WTC11 (cell line): ENCODE data around the gene SP2. TPM values are rescaled to one million over a fixed set of nuclear protein-coding genes. Genes with fewer than 3 reads are reported as not detected.

Source experiments
- ATAC-seq: fragments of 200-7000 bp; cut with Tn5 transposase; 2 replicates; pipeline ENCODE4 v1.10.0; 2021; ENCODE audit warnings: mild to moderate bottlenecking, moderate library complexity
- CTCF ChIA-PET: fragments of 300-600 bp; sonication (Branson Sonifier 250); formaldehyde crosslinking; loops from one replicate; lab custom pipeline; 2021; ENCODE audit warnings: antibody characterized with exemption; lab: Charles Lee
- POLR2A ChIA-PET: fragments of 350-600 bp; sonication (Branson Sonifier 250); formaldehyde crosslinking; loops from one replicate; lab custom pipeline; 2021; ENCODE audit warnings: antibody characterized with exemption; lab: Charles Lee
- DNase-seq: peaks from one replicate; pipeline ENCODE4 v3.0.0; 2021; ENCODE audit warnings: low spot score
- H3K27ac Mint-ChIP-seq: 2 replicates; pipeline ENCODE4 v1.8.0; 2021; ENCODE audit warnings: mixed read lengths
- H3K27me3 Mint-ChIP-seq: 2 replicates; pipeline ENCODE4 v1.8.0; 2021; ENCODE audit warnings: low read depth, mild to moderate bottlenecking, moderate library complexity, mixed read lengths
- H3K36me3 Mint-ChIP-seq: 2 replicates; pipeline ENCODE4 v1.8.0; 2021; ENCODE audit warnings: mixed read lengths
- H3K4me1 Mint-ChIP-seq: 2 replicates; pipeline ENCODE4 v1.8.0; 2022; ENCODE audit warnings: mixed read lengths
- H3K4me3 Mint-ChIP-seq: 2 replicates; pipeline ENCODE4 v1.8.0; 2021; ENCODE audit warnings: mild to moderate bottlenecking, moderate library complexity, mixed read lengths
- H3K9me3 Mint-ChIP-seq: 2 replicates; pipeline ENCODE4 v1.8.0; 2021; ENCODE audit warnings: mixed read lengths
- CBFB ChIP-seq: sonication (generic); formaldehyde crosslinking; IDR thresholded peaks from 2 replicates; pipeline ENCODE4 v1.8.1; 2022; ENCODE audit warnings: mild to moderate bottlenecking, low read depth, missing genetic modification reagents
- GTF2I ChIP-seq: fragments of 250-450 bp; sonication (Bioruptor Pico); conservative IDR thresholded peaks from 2 replicates; pipeline ENCODE4 v1.4.0; 2021; ENCODE audit warnings: mild to moderate bottlenecking
- IRF2 ChIP-seq: sonication (generic); formaldehyde crosslinking; IDR thresholded peaks from 2 replicates; pipeline ENCODE4 v1.8.0; 2022; ENCODE audit warnings: low read depth, missing genetic modification reagents, borderline replicate concordance
- KAT7 ChIP-seq: sonication (generic); formaldehyde crosslinking; IDR thresholded peaks from 2 replicates; pipeline ENCODE4 v1.8.1; 2023; ENCODE audit warnings: missing genetic modification reagents, mild to moderate bottlenecking, borderline replicate concordance
- NFYB ChIP-seq: sonication (generic); formaldehyde crosslinking; conservative IDR thresholded peaks from 2 replicates; pipeline ENCODE4 v1.8.0; 2022; ENCODE audit warnings: low read depth, missing genetic modification reagents
- RORB ChIP-seq: fragments of 250-450 bp; sonication (Bioruptor Pico); IDR thresholded peaks from 2 replicates; pipeline ENCODE4 v1.9.0; 2021; ENCODE audit warnings: mild to moderate bottlenecking
- TCF7 ChIP-seq: sonication (generic); formaldehyde crosslinking; IDR thresholded peaks from 2 replicates; pipeline ENCODE4 v1.8.0; 2022; ENCODE audit warnings: mild to moderate bottlenecking, low read depth, missing genetic modification reagents, moderate library complexity
- TP53 ChIP-seq: sonication (generic); formaldehyde crosslinking; IDR thresholded peaks from 2 replicates; pipeline ENCODE4 v1.8.1; 2023; ENCODE audit warnings: mild to moderate bottlenecking, missing genetic modification reagents
- USF2 ChIP-seq: sonication (generic); formaldehyde crosslinking; IDR thresholded peaks from 2 replicates; pipeline ENCODE4 v1.8.1; 2023; ENCODE audit warnings: mild to moderate bottlenecking, missing genetic modification reagents, moderate library complexity
- ZNF317 ChIP-seq: sonication (generic); formaldehyde crosslinking; IDR thresholded peaks from 2 replicates; pipeline ENCODE4 v1.8.1; 2023; ENCODE audit warnings: low read depth, mild to moderate bottlenecking, moderate library complexity, missing genetic modification reagents, borderline replicate concordance
- ZNF416 ChIP-seq: fragments of 250-450 bp; sonication (Bioruptor Pico); IDR thresholded peaks from 2 replicates; pipeline ENCODE4 v1.9.0; 2021; ENCODE audit warnings: mild to moderate bottlenecking, inconsistent platforms
- ZNF423 ChIP-seq: fragments of 250-450 bp; sonication (Bioruptor Pico); IDR thresholded peaks from 2 replicates; pipeline ENCODE4 v2.1.2; 2022; ENCODE audit warnings: mild to moderate bottlenecking, moderate library complexity
- ZNF512 ChIP-seq: sonication (generic); formaldehyde crosslinking; IDR thresholded peaks from 2 replicates; pipeline ENCODE4 v1.8.1; 2022; ENCODE audit warnings: missing genetic modification reagents, borderline replicate concordance
- total RNA-seq: library from RNA; stranded (reverse); gene quantifications from 3 replicates; pipeline ENCODE4 v1.2.3, GENCODE V29; 2021
- TF ChIP-seq, protein P1 (sequence below): fragments of 200-600 bp; IDR thresholded peaks from 2 replicates; pipeline ENCODE4 v1.8.0; 2022; ENCODE audit warnings: antibody characterized with exemption
- TF ChIP-seq, protein P2 (sequence below): sonication (generic); formaldehyde crosslinking; IDR thresholded peaks from 2 replicates; pipeline ENCODE4 v1.8.0; 2022; ENCODE audit warnings: mild to moderate bottlenecking, missing genetic modification reagents
- TF ChIP-seq, protein P3 (sequence below): fragments of 250-450 bp; sonication (Bioruptor Pico); IDR thresholded peaks from 2 replicates; pipeline ENCODE4 v1.9.0; 2021; ENCODE audit warnings: mild to moderate bottlenecking
- TF ChIP-seq, protein P4 (sequence below): sonication (generic); formaldehyde crosslinking; conservative IDR thresholded peaks from 2 replicates; pipeline ENCODE4 v1.8.1; 2022; ENCODE audit warnings: mild to moderate bottlenecking, missing genetic modification reagents
- TF ChIP-seq, protein P5 (sequence below): sonication (generic); formaldehyde crosslinking; IDR thresholded peaks from 2 replicates; pipeline ENCODE4 v1.8.1; 2023; ENCODE audit warnings: mild to moderate bottlenecking, missing genetic modification reagents

SP2 gene
- total RNA-seq, 1 experiment from 2014 or later, result 9.9 TPM

GRCh38 chr17:47862621-47863440 is 33.2 kb upstream of the SP2 start (continued):
- TF ChIP-seq, protein P1, sequence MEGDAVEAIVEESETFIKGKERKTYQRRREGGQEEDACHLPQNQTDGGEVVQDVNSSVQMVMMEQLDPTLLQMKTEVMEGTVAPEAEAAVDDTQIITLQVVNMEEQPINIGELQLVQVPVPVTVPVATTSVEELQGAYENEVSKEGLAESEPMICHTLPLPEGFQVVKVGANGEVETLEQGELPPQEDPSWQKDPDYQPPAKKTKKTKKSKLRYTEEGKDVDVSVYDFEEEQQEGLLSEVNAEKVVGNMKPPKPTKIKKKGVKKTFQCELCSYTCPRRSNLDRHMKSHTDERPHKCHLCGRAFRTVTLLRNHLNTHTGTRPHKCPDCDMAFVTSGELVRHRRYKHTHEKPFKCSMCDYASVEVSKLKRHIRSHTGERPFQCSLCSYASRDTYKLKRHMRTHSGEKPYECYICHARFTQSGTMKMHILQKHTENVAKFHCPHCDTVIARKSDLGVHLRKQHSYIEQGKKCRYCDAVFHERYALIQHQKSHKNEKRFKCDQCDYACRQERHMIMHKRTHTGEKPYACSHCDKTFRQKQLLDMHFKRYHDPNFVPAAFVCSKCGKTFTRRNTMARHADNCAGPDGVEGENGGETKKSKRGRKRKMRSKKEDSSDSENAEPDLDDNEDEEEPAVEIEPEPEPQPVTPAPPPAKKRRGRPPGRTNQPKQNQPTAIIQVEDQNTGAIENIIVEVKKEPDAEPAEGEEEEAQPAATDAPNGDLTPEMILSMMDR, result no peak
- TF ChIP-seq, protein P2, sequence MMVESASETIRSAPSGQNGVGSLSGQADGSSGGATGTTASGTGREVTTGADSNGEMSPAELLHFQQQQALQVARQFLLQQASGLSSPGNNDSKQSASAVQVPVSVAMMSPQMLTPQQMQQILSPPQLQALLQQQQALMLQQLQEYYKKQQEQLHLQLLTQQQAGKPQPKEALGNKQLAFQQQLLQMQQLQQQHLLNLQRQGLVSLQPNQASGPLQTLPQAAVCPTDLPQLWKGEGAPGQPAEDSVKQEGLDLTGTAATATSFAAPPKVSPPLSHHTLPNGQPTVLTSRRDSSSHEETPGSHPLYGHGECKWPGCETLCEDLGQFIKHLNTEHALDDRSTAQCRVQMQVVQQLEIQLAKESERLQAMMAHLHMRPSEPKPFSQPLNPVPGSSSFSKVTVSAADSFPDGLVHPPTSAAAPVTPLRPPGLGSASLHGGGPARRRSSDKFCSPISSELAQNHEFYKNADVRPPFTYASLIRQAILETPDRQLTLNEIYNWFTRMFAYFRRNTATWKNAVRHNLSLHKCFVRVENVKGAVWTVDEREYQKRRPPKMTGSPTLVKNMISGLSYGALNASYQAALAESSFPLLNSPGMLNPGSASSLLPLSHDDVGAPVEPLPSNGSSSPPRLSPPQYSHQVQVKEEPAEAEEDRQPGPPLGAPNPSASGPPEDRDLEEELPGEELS (CRISPR knock-in tag), result no peak

DNA sequence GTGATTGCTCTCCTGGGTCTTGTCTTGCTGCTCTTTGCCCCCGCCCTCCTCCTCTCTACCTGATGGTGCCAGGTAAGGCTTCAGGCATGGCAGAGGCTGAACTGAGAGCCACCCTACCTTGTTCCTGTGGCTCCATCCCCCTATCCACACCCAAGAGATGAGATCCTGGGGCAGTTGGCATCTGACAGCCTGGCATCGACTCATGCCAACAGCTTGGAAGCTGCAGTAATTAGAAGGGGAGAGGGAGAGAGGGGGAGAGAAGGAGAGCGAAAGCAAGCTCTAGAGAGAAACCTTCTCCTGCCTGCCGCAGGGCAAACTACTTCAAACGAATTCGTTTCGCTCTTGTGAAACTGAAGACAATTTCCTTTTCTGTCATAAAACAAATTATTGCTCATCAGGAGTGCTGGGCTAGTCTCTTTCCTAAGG is 31.2 kb upstream of the SP2 start:
- TF ChIP-seq TP53 (no peak), ZNF512 (CRISPR knock-in tag) (no peak), TCF7 (CRISPR knock-in tag) (no peak), KAT7 (no peak), NFYB (CRISPR knock-in tag) (no peak), ZNF317 (CRISPR knock-in tag) (no peak), ZNF416 (no peak), RORB (no peak), USF2 (no peak), CBFB (CRISPR knock-in tag) (no peak), GTF2I (CRISPR knock-in tag) (no peak), IRF2 (CRISPR knock-in tag) (no peak), ZNF423 (CRISPR knock-in tag) (no peak)
- TF ChIP-seq, protein P3, sequence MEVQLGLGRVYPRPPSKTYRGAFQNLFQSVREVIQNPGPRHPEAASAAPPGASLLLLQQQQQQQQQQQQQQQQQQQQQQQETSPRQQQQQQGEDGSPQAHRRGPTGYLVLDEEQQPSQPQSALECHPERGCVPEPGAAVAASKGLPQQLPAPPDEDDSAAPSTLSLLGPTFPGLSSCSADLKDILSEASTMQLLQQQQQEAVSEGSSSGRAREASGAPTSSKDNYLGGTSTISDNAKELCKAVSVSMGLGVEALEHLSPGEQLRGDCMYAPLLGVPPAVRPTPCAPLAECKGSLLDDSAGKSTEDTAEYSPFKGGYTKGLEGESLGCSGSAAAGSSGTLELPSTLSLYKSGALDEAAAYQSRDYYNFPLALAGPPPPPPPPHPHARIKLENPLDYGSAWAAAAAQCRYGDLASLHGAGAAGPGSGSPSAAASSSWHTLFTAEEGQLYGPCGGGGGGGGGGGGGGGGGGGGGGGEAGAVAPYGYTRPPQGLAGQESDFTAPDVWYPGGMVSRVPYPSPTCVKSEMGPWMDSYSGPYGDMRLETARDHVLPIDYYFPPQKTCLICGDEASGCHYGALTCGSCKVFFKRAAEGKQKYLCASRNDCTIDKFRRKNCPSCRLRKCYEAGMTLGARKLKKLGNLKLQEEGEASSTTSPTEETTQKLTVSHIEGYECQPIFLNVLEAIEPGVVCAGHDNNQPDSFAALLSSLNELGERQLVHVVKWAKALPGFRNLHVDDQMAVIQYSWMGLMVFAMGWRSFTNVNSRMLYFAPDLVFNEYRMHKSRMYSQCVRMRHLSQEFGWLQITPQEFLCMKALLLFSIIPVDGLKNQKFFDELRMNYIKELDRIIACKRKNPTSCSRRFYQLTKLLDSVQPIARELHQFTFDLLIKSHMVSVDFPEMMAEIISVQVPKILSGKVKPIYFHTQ (CRISPR knock-in tag), result no peak
- TF ChIP-seq, protein P4, sequence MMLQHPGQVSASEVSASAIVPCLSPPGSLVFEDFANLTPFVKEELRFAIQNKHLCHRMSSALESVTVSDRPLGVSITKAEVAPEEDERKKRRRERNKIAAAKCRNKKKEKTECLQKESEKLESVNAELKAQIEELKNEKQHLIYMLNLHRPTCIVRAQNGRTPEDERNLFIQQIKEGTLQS (CRISPR knock-in tag), result no peak
- TF ChIP-seq, protein P5, sequence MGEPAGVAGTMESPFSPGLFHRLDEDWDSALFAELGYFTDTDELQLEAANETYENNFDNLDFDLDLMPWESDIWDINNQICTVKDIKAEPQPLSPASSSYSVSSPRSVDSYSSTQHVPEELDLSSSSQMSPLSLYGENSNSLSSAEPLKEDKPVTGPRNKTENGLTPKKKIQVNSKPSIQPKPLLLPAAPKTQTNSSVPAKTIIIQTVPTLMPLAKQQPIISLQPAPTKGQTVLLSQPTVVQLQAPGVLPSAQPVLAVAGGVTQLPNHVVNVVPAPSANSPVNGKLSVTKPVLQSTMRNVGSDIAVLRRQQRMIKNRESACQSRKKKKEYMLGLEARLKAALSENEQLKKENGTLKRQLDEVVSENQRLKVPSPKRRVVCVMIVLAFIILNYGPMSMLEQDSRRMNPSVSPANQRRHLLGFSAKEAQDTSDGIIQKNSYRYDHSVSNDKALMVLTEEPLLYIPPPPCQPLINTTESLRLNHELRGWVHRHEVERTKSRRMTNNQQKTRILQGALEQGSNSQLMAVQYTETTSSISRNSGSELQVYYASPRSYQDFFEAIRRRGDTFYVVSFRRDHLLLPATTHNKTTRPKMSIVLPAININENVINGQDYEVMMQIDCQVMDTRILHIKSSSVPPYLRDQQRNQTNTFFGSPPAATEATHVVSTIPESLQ (CRISPR knock-in tag), result no peak
- no peaks in the 10 kb centered on the region for H3K36me3 Mint-ChIP-seq
- H3K4me1 Mint-ChIP-seq, result peaks cover 15% of the 10 kb centered on the region
- no peak overlapping the region for H3K27ac Mint-ChIP-seq
- ChIA-PET POLR2A (no interaction called here), CTCF (interaction anchor here (1.1 kb wide), 1 partner anchor 18 kb away, joined by 7 read pairs; no protein-coding TSS in a partner anchor)
- peaks cover 56% of the 10 kb centered on the region for H3K27me3 Mint-ChIP-seq
- H3K4me3 Mint-ChIP-seq, result no peak overlapping the region
- DNase-seq, result no peak
- no peak for ATAC-seq
- no peaks in the 10 kb centered on the region for H3K9me3 Mint-ChIP-seq
